ENCODE data around the gene OR2L8. TPM values are rescaled to one million over a fixed set of nuclear protein-coding genes. Genes with fewer than 3 reads are reported as not detected.
"Not testable (repeated sequence)": the region's sequence is repeated elsewhere in the genome, so short reads cannot be mapped to it uniquely, and the experiment has no call there.

OR2L8 gene
- total RNA-seq, 1 donor from 2014 or later = not detected

- peaks cover 12% of the 10 kb centered on the region for H3K9me3 Mint-ChIP-seq
- H3K27me3 Mint-ChIP-seq (ENCODE audit: low read depth) = no peaks in the 10 kb centered on the region
- no peak within 1 kb of the TSS for H3K4me3 Mint-ChIP-seq
- H3K36me3 Mint-ChIP-seq = no peaks in the 10 kb centered on the region
- no peak for DNase-seq (ENCODE audit: low spot score in 2 of 2, unreplicated experiment in 2 of 2)
- TF ChIP-seq CTCF (IDR thresholded peaks at IDR 0.05; ENCODE audit: unreplicated experiment) = no peak
- no peak within 1 kb of the TSS for H3K27ac Mint-ChIP-seq
- H3K4me1 Mint-ChIP-seq = no peaks in the 10 kb centered on the region
These were observed 23.8 kb upstream of the OR2L8 start, which contains the start of gene OR2AJ1 for GRCh38 chr1:247924868-247925267. TSS of gene OR2AJ1 (plus strand) at chr1:247924889. CDS start at chr1:247933769, 8,880 bp downstream.

- Mint-ChIP-seq H3K27ac (no peak overlapping the region), H3K36me3 (no peaks in the 10 kb centered on the region), H3K27me3 (ENCODE audit: low read depth) (no peaks in the 10 kb centered on the region), H3K9me3 (peaks cover 22% of the 10 kb centered on the region), H3K4me3 (no peak overlapping the region), H3K4me1 (no peaks in the 10 kb centered on the region)
- DNase-seq (ENCODE audit: low spot score in 2 of 2, unreplicated experiment in 2 of 2) = no peak
- no peak for TF ChIP-seq CTCF (IDR thresholded peaks at IDR 0.05; ENCODE audit: unreplicated experiment)
These were observed 14.7 kb upstream of the OR2L8 start for GRCh38 chr1:247933989-247934388.

GRCh38 chr1:247935781-247936180 lies 12.9 kb upstream of the OR2L8 start:
- H3K27ac Mint-ChIP-seq = no peak overlapping the region
- DNase-seq (ENCODE audit: low spot score in 2 of 2, unreplicated experiment in 2 of 2) = no peak
- no peak for TF ChIP-seq CTCF (IDR thresholded peaks at IDR 0.05; ENCODE audit: unreplicated experiment)
- no peak overlapping the region for H3K4me3 Mint-ChIP-seq
- H3K27me3 Mint-ChIP-seq (ENCODE audit: low read depth) = no peaks in the 10 kb centered on the region
- H3K4me1 Mint-ChIP-seq = no peaks in the 10 kb centered on the region
- no peaks in the 10 kb centered on the region for H3K36me3 Mint-ChIP-seq
- peaks cover 17% of the 10 kb centered on the region for H3K9me3 Mint-ChIP-seq

GRCh38 chr1:247936415-247936814 lies 12.2 kb upstream of the OR2L8 start:
- no peak for TF ChIP-seq CTCF (IDR thresholded peaks at IDR 0.05; ENCODE audit: unreplicated experiment)
- DNase-seq (ENCODE audit: low spot score in 2 of 2, unreplicated experiment in 2 of 2) = no peak
- H3K4me1 Mint-ChIP-seq = no peaks in the 10 kb centered on the region
- H3K4me3 Mint-ChIP-seq = no peak overlapping the region
- H3K36me3 Mint-ChIP-seq = no peaks in the 10 kb centered on the region
- peaks cover 20% of the 10 kb centered on the region for H3K9me3 Mint-ChIP-seq
- no peak overlapping the region for H3K27ac Mint-ChIP-seq
- H3K27me3 Mint-ChIP-seq (ENCODE audit: low read depth) = no peaks in the 10 kb centered on the region

GRCh38 chr1:247936965-247937734 lies 11.5 kb upstream of the OR2L8 start:
- H3K36me3 Mint-ChIP-seq; H3K27me3 Mint-ChIP-seq (ENCODE audit: low read depth); H3K4me1 Mint-ChIP-seq; H3K27ac Mint-ChIP-seq: not testable (repeated sequence)
- DNase-seq (ENCODE audit: low spot score in 2 of 2, unreplicated experiment in 2 of 2) = peak; percentile 46 to 81
- peaks cover 24% of the 10 kb centered on the region for H3K9me3 Mint-ChIP-seq
- peak; percentile 76 for TF ChIP-seq CTCF (IDR thresholded peaks at IDR 0.05; ENCODE audit: unreplicated experiment)
- peak overlapping the region; percentile 64 for H3K4me3 Mint-ChIP-seq
